DOHH2 (cell line): Measurements from ENCODE around the gene GP5.

Experiments used
- CTCF ChIP-seq: fragments of 200-600 bp; sonication (generic); IDR thresholded peaks from one replicate; pipeline ENCODE4 v1.5.1; 2014; ENCODE audit warnings: antibody characterized with exemption, mild to moderate bottlenecking, low read depth, low read length; ENCODE audit not compliant: poor library complexity, severe bottlenecking
- EZH2phosphoT487 ChIP-seq: fragments of 200-600 bp; sonication (generic); IDR thresholded peaks from 2 replicates; pipeline ENCODE4 v1.6.1; 2017; ENCODE audit warnings: borderline replicate concordance, mild to moderate bottlenecking, antibody characterized with exemption, low read length, moderate library complexity, mixed read lengths

- no peak for TF ChIP-seq CTCF
- no peak for TF ChIP-seq EZH2phosphoT487
These were observed 3.1 kb downstream of the GP5 start for GRCh38 chr3:194395778-194396538.
